ENCODE measurements around the gene RAMP2.

GRCh38 chr17:42783791-42784138, 22.7 kb downstream of the RAMP2 start:
- TF ChIP-seq CTCF (IDR thresholded peaks at IDR 0.05) (no peak), EZH2phosphoT487 (IDR thresholded peaks at IDR 0.05) (no peak), EZH2 (IDR thresholded peaks at IDR 0.05) (no peak)

Measured in neural progenitor cell (in vitro differentiated cells).